ENCODE results near the gene ARAP1.

Gene ARAP1

DNA sequence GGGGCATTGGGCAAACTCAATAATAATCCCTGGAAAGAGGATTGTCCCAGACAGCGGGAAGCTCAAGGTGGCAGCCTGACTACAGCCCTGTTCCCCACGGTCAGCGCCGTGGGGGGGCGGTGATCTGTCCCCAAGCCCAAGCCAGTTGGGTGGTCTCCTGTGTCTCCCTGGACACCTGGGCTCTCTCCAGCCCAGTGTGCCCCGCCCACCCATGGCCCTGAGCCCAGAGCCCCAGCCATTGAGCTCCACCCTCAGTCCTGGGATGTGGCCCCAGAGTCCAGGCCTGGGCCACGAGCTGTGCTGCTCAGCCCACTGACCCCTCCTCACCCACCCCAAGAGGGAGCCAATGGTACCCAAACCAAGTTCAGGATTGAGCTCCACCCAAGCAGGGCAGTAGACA is 50.1 kb downstream of the ARAP1 start:
- DNase-seq = no peak

GRCh38 chr11:72701466-72701865 is 50.7 kb downstream of the ARAP1 start:
- DNase-seq = no peak

DNA sequence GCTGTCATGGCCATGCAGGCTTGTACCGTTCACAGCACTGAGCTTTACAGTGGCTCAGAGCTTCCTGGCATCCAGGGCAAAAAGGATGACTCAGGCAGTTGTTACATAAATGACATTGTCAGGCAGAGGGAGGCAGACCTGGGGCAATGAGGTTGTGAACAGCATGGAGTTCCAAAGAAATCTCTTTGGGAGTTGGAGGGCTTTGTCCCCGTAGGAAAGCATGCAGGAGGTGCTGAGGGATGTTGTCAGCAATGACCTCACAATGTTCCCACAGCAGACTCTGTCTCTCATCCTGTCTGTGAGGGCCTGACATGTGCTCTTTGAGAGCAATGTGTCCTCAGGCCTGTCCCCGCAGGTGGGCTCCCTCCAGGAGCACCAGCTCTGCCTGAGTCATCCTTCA is 52.1 kb downstream of the ARAP1 start:
- DNase-seq = no peak

DNA sequence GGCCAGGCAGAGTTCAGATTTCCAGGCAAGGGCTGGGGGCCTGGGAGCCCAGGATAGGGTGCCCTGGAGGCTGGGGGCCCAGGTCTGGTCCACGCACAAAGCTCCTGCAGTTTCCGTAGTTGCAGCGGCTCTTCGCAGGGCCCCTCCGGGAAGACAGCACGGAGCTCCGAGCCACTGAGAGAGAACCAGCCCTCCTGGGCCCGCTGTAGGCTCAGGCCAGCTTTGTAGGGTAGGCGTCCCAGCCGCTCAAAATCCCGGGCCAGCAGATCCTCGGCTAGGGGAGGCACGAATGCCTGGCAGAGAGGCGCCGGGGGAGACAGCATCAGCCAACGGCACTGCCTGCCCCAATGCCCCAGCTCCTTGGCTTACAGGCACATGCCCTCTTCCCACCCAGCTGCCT is 54.4 kb downstream of the ARAP1 start:
- DNase-seq = no peak

GRCh38 chr11:72696866-72697700 is 55.1 kb downstream of the ARAP1 start:
- DNase-seq = no peak

DNA sequence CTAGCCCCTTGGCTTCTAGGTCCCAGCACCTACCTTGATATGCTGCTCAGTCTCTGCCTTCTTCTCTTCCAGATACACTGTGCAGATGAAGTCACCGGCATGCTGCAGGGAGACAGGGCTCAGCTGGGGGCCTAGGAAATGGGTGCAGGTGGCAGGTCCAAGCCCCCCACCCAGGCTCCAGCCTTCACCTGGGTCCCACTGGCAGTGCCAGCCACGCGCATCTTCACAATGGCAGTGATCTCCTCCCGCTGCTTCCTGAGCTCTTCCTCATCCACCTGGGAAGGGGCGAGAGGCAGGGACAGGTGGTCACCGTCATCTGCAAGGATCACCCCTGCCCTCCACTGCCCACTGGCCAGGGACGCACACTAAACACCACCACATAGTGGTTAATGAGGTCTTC is 56.9 kb downstream of the ARAP1 start:
- DNase-seq = no peak

- no peak for DNase-seq
Observed at GRCh38 chr11:72693271-72693968, 58.8 kb downstream of the ARAP1 start.

- no peak for DNase-seq
Observed at GRCh38 chr11:72692498-72693237, 59.5 kb downstream of the ARAP1 start.

GRCh38 chr11:72690166-72690565 is 62.0 kb downstream of the ARAP1 start:
- DNase-seq = no peak

- DNase-seq = no peak
Observed at GRCh38 chr11:72688929-72689328, 63.3 kb downstream of the ARAP1 start.

DNA sequence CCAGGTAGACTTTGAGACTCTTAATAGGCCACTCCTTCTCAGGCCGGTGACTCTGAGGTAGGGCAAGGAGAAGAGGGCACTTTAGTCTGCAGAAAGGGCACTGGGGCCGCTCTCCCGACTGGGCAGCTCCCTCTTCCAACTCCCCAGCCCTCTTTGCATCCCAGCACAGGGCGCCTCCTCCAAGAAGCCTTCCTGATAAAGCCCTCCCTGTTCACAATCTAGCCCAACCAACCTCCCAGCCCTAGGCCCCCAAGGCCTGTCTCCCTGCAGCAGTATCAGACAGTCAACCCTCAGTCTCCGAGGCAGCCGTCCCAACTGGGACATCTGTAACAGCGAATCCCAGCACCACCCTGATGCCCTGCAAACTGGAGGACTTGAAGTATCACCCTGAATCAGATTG is 63.7 kb downstream of the ARAP1 start:
- DNase-seq = no peak

- DNase-seq = no peak
Observed at GRCh38 chr11:72687326-72687725, 64.9 kb downstream of the ARAP1 start.

DNA sequence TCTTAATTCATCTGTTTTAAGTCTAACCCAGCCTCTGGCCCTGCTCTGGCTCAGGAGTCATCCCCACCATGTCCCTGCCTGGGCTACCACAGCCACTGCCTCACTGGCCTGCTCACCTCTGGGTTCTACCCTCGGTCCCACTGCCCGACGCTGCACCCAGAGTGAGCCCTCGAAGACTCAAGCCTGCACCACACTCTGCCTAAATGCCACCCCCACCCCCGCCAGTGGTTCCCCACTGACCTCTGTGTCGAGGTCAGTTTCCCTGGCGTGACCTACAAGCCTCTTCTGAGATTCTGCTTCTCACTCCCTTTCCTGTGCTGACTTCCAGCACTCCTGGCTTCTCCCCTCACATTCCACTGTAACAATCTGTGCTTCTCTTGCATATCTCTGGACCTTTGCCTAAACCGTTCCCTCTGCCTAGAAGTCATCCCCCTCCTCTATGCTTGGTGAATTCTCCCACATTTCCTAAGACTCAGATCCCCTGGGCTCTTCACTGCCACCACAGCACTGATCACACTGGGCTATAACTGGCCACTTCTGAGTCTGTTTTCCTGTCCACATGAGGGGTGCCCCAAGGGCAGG is 65.5 kb downstream of the ARAP1 start:
- DNase-seq = no peak

GRCh38 chr11:72685560-72686480 is 66.4 kb downstream of the ARAP1 start:
- no peak for DNase-seq

DNA sequence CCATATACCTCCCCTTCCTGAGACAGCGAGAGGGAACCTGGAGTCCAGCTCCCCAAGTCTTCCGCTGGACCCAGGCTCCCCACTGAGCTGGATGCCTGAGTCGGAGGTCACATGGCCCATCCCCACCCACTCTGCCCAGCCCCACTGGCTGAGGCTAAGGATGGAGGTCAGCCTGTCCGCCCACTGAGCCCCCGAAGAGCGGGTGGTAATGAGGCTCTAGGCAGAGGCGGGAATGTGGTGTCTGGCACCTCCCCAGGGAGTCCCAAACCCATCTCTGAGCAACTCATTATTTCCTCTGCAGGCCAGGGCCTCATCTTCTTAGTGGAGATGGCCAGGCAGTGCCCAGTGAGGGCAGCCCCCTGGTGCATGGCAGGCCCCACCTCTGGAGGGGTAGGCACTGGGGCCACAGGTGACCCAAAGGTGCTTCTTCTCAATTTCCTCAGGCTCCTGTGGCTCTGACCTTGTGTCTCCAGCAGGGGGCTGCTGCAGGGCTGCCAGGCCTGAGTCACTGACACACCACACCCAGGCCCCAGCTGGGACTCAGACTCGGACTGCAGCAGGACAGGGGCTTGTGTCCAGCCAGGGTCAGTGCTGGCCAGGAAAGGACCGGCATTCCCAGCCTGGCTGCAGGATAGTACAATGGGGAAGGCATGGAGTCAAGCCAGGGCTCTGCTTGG is 67.8 kb downstream of the ARAP1 start:
- DNase-seq = peak; percentile 24 to 37

DNA sequence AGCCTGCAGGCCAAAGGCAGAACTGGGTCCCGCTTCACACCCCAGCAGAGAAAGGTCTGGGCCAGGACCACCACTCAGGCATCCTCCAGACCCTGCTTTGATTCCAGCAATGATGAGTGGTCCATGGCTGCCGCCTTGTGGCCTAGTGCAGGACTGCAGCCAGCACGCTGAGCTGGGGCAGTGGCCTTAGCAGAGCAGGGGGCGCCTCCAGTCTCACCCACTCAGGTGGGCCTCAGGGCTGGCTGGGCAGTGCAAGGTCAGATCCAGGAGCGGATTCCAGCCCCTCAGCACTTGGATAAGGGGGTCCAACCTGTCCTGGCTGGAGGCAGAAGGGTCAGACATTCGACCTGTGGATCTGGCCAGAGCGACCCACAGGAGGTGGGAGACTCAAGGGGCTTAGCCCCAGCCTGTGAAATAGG is 68.4 kb downstream of the ARAP1 start:
- DNase-seq = no peak

GRCh38 chr11:72682858-72683243 is 69.4 kb downstream of the ARAP1 start:
- DNase-seq = no peak

- DNase-seq = no peak
Observed at GRCh38 chr11:72682238-72682857, 69.9 kb downstream of the ARAP1 start.

GRCh38 chr11:72681226-72682153 is 70.7 kb downstream of the ARAP1 start:
- DNase-seq = no peak

DNA sequence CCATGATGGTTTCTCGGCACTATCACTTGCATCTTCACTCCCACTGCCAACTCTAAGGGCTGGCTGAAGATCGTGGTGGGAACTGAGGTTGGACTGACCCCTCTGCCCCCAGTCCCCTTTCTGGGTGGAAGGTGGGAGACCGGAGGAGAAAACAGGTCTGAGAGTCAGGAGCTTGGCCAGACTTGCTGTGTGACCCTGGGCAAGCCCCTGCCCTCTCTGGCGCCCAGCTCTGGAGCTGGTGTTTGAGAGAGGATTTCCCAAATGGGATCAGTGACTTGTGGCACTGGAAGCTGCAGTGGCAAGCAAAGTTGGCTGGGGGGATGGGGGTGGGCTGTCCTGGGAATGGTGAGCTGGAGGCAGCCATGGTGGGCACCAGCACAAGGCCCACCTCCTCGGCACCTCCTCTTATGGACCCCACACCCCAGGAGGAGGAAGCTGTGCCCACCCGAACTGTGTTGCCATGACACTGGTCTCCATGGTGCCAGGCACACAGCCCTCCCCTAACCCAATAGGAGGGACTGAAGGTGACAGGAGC is 71.5 kb downstream of the ARAP1 start:
- no peak for DNase-seq
